DMS153 (cell line): ENCODE data around the gene PSPN.
"Not testable (repeated sequence)": the region's sequence is repeated elsewhere in the genome, so short reads cannot be mapped to it uniquely, and the experiment has no call there.

Source experiments
- DNase-seq: peaks from one replicate; lab custom pipeline; 2025; lab: John Stamatoyannopoulos, UW

Gene PSPN

GRCh38 chr19:6373096-6373812 is 2.5 kb downstream of the PSPN start:
- peak; percentile 89 for DNase-seq

GRCh38 chr19:6372594-6373095 is 3.1 kb downstream of the PSPN start, which contains the start of gene ALKBH7:
Gene ALKBH7, plus strand, starts transcription at chr19:6372794. Its CDS starts 27 bp downstream, at chr19:6372821.
- DNase-seq, result peak; percentile 100

GRCh38 chr19:6364353-6364752 is 11.4 kb downstream of the PSPN start:
- DNase-seq, result no peak

GRCh38 chr19:6362351-6362801 is 13.4 kb downstream of the PSPN start:
- no peak for DNase-seq

- no peak for DNase-seq
These were observed 13.7 kb downstream of the PSPN start for GRCh38 chr19:6362027-6362350.

GRCh38 chr19:6360857-6361216 is 14.9 kb downstream of the PSPN start:
- DNase-seq, result not testable (repeated sequence)

GRCh38 chr19:6360445-6360844 is 15.3 kb downstream of the PSPN start:
- not testable (repeated sequence) for DNase-seq

GRCh38 chr19:6359568-6360341 is 16.0 kb downstream of the PSPN start:
- DNase-seq, result no peak

- no peak for DNase-seq
These were observed 17.7 kb downstream of the PSPN start for GRCh38 chr19:6358003-6358402.

- DNase-seq, result no peak
These were observed 18.6 kb downstream of the PSPN start for GRCh38 chr19:6357174-6357573.

GRCh38 chr19:6355321-6356040 is 20.3 kb downstream of the PSPN start:
- not testable (repeated sequence) for DNase-seq

GRCh38 chr19:6354098-6354674 is 21.5 kb downstream of the PSPN start:
- DNase-seq, result no peak

- no peak for DNase-seq
These were observed 23.2 kb downstream of the PSPN start for GRCh38 chr19:6352381-6353165.

- DNase-seq, result no peak
These were observed 25.0 kb downstream of the PSPN start for GRCh38 chr19:6350688-6351087.

- not testable (repeated sequence) for DNase-seq
These were observed 26.5 kb downstream of the PSPN start for GRCh38 chr19:6349271-6349670.

GRCh38 chr19:6343462-6343861 is 32.3 kb downstream of the PSPN start:
- DNase-seq, result no peak

- DNase-seq, result no peak
These were observed 35.1 kb downstream of the PSPN start for GRCh38 chr19:6340493-6341201.

GRCh38 chr19:6334490-6335285 is 41.0 kb downstream of the PSPN start:
- DNase-seq, result no peak

- DNase-seq, result no peak
These were observed 42.3 kb downstream of the PSPN start, which contains the start of gene ACER1 for GRCh38 chr19:6333439-6333838. Gene ACER1, minus strand, starts transcription at chr19:6333612. Its CDS starts 61 bp downstream, at chr19:6333551.

- DNase-seq, result no peak
These were observed 48.9 kb downstream of the PSPN start for GRCh38 chr19:6326815-6327214.
